ENCODE results near the gene COL8A2.
"Not testable (repeated sequence)": the region's sequence is repeated elsewhere in the genome, so short reads cannot be mapped to it uniquely, and the experiment has no call there.

COL8A2 gene

GRCh38 chr1:36125129-36125991 lies at the start of gene COL8A2:
Gene COL8A2, minus strand, starts transcription at chr1:36125222. Its CDS starts 24,980 bp downstream, at chr1:36100242.
- DNase-seq, result no peak

GRCh38 chr1:36174713-36175112 lies 49.7 kb upstream of the COL8A2 start:
- no peak for DNase-seq

- DNase-seq, result no peak
These were observed 48.0 kb upstream of the COL8A2 start for GRCh38 chr1:36172983-36173382.

- no peak for DNase-seq
These were observed 47.2 kb upstream of the COL8A2 start for GRCh38 chr1:36172017-36172747.

GRCh38 chr1:36170643-36171412 lies 45.8 kb upstream of the COL8A2 start:
- no peak for DNase-seq

- DNase-seq, result no peak
These were observed 43.5 kb upstream of the COL8A2 start for GRCh38 chr1:36168514-36168913.

- DNase-seq, result no peak
These were observed 42.2 kb upstream of the COL8A2 start for GRCh38 chr1:36166938-36167905.

- DNase-seq, result no peak
These were observed 41.1 kb upstream of the COL8A2 start for GRCh38 chr1:36166136-36166535.

GRCh38 chr1:36165145-36165544 lies 40.1 kb upstream of the COL8A2 start:
- DNase-seq, result no peak

- no peak for DNase-seq
These were observed 39.3 kb upstream of the COL8A2 start for GRCh38 chr1:36164361-36164760.

GRCh38 chr1:36163426-36163825 lies 38.4 kb upstream of the COL8A2 start:
- DNase-seq, result no peak

GRCh38 chr1:36162680-36163239 lies 37.7 kb upstream of the COL8A2 start:
- DNase-seq, result no peak

- peak in 1 of 2 donors; percentile 40 for DNase-seq
These were observed 36.9 kb upstream of the COL8A2 start for GRCh38 chr1:36161641-36162531.

- peak; percentile 41 to 60 for DNase-seq
These were observed 36.0 kb upstream of the COL8A2 start for GRCh38 chr1:36160949-36161485.

- no peak for DNase-seq
These were observed 35.4 kb upstream of the COL8A2 start for GRCh38 chr1:36160388-36160948.

GRCh38 chr1:36159614-36160387 lies 34.8 kb upstream of the COL8A2 start:
- peak; percentile 70 to 76 for DNase-seq

- DNase-seq, result not testable (repeated sequence)
These were observed 33.8 kb upstream of the COL8A2 start for GRCh38 chr1:36158827-36159252.

- peak in 1 of 2 donors; percentile 30 for DNase-seq
These were observed 33.2 kb upstream of the COL8A2 start for GRCh38 chr1:36157973-36158826.

All from hippocampal formation (tissue), 2 donors.